Skin epidermis (tissue), 12 donors: ENCODE data around the gene ARAP1.

Source experiments
- H3K27ac ChIP-seq, 21 experiments: fragments of 200-600 bp; sonication (generic) in 11 of 21; one replicate each; pipeline ENCODE4 v1.5.0; 2020; ENCODE audit warnings: mild to moderate bottlenecking in 3 of 21, inconsistent platforms in 2 of 21, moderate library complexity in 2 of 21
- H3K4me3 ChIP-seq, 7 experiments: fragments of 200-600 bp; sonication (generic) in 2 of 7; one replicate each; pipeline ENCODE4 v1.5.0; 2020; ENCODE audit warnings: inconsistent platforms in 2 of 7, mild to moderate bottlenecking in 2 of 7, moderate library complexity in 1 of 7

Gene ARAP1

DNA sequence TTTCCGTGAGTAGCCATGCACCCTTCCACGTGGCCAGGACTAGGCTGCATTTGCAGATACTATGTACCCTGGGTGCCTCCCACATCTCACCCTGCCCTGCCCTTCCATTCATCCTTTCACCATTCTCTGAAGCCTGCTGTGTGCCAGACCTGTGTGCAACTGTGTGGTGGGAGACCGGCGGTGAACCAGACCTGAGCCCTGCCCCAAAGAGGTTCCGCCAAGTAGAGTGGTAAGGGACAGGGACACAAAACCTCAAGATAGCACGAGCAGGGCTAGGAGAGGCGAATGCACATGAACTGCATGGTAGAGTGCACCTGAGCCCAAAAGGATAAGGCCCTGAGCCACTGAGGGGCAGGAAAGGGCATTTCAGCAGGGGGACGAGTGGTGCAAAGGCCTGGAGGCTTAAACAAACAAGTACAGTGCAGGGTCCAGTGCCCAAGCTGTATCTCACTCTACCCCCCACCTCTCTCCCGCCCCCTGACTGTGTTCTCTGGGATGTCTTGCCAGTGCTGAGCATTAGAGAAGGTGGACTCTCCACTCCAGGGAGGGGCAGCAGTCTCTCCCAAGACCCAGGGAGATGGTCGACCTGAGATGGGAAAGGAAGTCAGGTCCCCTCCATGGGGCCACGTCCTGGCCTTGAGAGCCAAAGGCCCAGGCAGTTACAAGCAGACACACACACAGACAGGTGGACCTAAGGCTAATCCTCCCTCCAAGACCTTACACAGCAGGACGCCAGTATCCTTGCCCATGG is 14.1 kb upstream of the ARAP1 start:
- no peak overlapping the region for H3K4me3 ChIP-seq
- H3K27ac ChIP-seq: no peak overlapping the region

DNA sequence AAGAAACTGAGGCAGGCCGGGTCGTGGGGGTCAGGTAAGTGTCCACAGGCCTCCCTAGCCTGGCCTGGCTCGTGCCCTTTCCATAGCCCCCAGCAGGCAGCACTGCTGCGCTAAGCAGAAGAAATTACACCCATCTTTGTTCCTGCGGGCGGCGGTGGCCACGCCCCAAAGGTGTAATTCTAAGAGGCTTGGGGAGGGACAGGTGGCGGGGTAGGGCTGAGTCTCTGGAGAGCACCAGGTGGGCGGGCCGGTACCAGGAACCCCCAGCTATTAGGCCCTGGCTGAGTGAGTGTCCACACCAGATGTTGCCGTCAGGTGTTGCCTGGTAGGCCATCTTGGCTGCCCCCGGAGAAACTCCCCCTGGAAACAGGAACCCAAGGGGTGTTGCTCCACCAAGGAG is 12.3 kb upstream of the ARAP1 start:
- H3K27ac ChIP-seq: no peak overlapping the region

DNA sequence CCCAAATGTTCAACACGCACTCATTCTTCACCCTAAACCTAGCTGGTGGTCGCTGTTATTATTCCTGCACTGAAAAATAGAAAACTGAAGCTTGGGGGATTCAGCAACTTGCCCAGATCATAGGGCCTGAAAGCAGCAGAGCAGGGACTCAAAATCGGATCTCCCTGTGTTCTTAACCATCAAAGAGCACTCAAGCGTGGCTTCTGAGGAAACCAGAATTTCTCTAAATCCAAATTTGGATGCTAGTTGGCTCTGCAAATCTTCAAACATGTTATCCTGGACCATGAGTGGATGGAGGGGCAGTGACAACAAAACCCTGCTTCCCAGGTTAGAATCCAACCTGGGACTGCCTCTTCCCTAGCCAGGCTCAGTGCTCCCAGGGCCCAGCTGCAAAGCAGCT is 11.6 kb upstream of the ARAP1 start:
- H3K4me3 ChIP-seq: no peak overlapping the region
- H3K27ac ChIP-seq: peak overlapping the region in 1 of 21 experiments; percentile 5

More for the DNA sequence above, 12.3 kb upstream of the ARAP1 start:
- H3K4me3 ChIP-seq: no peak overlapping the region

DNA sequence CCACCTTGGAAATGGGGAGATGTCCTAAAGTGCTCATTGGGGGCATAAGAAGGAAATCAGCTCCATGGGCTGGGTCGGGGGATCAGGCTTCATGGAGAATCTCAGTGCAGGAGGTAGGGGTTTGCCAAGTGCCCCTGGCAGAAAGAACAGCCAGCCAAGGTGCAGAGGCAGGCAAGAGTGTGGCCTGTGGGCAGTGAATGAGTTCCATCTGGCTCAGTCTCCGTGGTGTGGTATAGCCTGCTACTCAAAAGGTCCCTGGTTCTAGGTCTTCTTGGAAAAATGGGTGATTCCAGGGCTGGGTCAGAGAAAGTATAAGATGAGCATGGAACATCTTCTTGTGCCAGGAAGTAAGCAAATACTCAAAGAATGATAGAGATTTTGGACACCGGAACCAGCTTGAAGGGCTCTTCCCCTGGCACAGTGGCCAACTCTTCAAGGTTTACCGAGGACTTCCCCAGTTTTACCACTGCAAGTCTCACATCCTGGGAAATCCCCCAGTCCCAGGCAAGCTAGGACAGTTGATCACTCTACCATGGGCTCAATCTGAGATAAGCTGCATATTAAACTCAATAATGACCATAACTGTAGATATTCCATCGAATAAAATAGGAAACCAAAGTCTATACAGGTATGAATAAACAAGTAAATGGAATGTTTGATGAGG is 10.6 kb upstream of the ARAP1 start:
- H3K27ac ChIP-seq: no peak overlapping the region

DNA sequence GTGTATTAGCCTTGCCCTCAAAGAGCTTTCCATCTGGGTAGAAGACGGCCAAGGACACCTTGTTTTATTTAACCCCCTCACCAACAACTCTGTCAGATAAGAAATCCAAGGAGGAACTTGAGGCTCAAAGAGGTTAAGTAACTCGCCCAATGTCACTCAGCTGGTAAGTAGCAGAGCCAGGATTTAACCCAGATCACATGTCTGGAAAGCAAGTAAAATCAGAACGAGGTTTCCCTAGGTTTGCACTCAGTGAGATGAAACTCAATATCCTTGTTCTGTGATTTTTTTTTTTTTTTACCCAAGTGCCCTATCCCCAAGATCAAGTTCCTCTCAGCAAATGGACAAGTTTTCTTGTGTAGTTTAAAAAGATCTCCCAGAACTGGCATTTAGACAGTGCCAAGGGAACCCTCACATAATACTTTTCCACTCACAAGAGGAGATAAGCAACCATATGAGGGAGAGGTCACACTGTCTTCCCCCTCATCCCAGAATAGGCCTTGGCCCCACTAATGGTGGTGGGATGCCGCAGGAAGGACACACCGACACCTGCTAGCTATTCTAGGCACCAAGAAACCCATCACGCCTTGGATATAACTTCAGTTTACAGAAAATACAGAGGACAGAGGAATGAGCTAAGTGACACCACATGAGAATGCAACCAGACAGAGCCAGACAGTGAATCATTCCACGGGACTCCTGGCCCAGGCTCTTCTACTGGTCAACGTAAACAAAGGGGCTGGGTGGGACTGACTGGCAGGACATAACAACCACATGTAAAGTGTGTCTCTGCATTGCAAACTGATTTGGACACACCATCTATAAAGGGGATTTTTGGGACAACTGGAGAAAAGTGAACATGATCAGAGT is 8.6 kb upstream of the ARAP1 start:
- Histone ChIP-seq H3K27ac (no peak overlapping the region), H3K4me3 (no peak overlapping the region)

More for the DNA sequence above, 10.6 kb upstream of the ARAP1 start:
- H3K4me3 ChIP-seq: no peak overlapping the region

DNA sequence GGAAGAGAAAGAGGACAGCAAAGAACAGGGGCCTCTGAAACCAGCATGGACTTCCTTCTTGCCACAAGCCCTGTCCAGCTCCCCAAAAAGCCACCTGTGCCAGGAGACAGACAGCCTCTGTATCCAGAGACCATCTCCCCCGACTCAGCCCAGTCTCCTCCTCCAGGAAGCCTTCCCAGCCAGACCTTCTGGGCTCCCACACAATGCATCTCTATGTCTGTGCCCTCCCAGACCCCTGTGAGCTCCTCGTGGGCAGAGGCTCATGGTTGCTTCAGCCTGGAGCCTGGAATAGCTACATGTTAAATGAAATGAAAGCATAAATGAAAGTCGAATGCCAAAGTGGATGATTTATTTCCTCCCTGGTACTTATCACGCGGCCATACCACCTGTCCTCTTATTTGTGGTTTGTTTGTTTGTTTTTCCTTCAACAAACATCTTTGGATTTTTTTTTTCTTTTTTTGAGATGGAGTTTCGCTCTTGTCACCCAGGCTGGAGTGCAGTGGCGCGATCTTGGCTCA is 7.3 kb upstream of the ARAP1 start:
- H3K27ac ChIP-seq: peak overlapping the region in 1 of 21 experiments; percentile 30
- H3K4me3 ChIP-seq: no peak overlapping the region

DNA sequence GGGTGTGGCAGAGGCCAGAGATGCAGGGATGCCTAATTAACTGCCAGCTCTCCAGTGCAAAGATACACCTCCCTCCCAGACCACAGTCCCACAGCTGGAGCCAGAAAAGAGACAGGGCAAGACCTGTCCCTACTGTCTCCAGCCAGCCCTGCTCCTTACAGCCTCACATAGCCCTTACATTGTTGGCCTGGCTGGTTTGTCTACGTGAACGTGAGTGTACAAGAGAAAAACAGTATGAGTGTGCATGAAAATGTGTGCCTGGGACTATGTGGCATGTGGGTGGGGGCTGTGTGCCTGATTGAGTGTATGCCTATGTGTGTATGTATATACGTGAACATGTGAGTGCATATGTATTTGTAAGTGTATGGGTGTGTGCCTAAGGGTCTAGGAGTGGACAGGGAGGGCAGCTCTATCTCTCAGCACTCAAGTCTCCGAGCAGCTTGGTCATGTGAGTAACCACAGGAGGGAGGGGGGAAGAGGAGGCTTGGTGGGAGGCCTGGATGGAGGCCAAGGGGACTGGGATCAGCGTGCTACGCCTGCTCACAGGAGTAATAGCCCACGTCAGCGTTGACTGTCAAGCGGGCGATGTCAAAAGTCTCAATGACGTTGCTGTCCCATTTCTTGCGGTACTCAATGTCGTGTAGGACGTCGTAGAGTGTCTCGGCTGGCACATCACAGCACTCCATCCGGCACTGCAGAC is 6.6 kb upstream of the ARAP1 start:
- H3K27ac ChIP-seq: peak overlapping the region in 2 of 21 experiments; percentile 10 to 34
- no peak overlapping the region for H3K4me3 ChIP-seq

DNA sequence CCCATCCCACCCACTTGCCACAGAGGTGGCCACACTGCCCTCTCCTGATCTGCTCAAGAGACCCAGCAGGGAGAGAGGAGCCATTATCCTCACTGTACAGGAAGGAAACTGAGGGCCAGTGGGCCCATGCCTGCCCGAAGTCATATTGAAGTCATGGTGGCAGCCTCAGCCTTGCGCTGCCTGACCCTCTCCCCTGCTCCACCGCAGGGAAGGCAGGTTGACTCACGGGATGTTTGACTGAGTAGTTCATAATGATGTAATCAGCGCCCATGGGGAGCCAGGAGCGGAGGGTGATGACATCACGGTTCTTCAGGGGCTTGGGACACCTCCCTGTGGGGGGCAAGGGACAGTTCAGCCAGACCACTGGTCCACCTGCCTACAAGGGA is 6.1 kb upstream of the ARAP1 start:
- Histone ChIP-seq H3K27ac (peak overlapping the region in 2 of 21 experiments; percentile 10 to 34), H3K4me3 (no peak overlapping the region)

DNA sequence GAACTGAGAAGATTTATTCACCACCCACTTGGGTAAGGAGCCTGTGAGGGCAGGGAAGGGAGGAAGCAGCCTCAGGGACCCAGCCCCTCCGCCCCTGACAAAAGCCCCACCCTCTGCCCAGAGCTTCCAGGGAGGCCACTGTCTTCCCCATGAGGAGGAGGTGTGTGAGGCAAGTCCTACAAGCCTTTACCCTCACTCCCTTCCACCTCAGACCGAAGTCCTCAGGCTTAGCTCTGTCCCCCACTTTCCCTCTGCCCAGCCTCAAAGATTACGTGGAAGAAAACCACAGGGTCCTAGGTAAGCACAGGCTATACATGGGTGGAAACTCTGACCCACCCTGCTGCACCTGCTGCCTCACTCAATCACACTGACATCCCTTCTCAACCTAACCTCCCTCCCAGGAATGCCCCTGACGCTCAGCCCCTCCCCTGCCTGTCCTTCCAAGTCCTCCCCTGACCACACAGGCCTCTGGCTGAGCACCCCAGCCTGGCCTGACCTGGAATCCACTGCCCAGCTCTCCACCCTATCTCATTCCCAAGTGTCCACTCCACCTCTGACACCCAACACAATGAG is 3.6 kb upstream of the ARAP1 start:
- Histone ChIP-seq H3K27ac (peak overlapping the region in 1 of 21 experiments; percentile 11), H3K4me3 (no peak overlapping the region)

DNA sequence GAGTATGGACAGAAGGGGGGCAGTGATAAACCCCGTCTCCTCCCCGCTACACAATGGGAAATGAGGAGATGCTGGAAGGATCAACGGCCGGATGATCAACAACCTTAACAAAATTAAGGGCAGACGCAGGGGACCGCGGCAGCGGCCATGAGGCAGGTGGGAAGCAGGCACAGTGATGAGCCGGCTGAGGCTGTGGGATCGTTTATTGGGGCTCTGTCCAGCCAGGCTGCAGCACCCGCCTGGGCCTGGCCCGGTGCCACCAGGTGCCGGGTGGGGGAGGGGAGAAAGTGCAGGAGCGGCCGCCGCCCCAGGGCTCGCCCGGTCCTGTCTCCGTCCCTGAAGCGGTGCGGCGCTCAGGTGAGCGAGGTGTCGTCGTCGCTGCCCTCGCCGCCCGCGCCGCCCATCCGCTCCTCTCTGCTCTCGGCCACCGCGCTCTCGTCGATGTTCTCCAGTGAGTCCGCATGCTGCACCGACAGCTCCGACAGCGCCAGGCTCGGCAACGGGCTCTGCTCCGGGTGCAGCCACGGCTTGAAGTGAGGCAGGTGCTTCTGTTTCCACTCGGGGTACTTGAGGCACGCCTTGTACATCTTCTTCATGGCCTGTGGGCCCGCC is 2.4 kb upstream of the ARAP1 start:
- Histone ChIP-seq H3K4me3 (no peak overlapping the region), H3K27ac (no peak overlapping the region)

DNA sequence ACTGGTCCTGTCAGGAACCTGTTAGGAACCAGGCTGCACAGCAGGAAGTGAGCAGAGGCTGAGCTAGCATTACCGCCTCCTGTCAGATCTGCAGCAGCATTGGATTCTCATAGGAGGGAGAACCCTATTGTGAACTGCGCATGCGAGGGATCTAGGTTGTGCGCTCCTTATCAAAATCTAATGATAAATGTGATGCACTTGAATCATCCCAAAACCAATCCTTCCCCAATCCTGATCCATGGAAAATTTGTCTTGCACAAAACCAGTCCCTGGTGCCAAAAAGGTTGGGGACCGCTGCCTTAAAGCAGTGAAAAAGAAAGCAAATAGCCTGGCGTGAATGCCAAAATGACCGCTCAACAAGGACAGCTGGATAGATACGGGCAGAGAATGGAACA is 1.9 kb upstream of the ARAP1 start:
- Histone ChIP-seq H3K4me3 (no peak overlapping the region), H3K27ac (peak overlapping the region in 1 of 21 experiments; percentile 67)

DNA sequence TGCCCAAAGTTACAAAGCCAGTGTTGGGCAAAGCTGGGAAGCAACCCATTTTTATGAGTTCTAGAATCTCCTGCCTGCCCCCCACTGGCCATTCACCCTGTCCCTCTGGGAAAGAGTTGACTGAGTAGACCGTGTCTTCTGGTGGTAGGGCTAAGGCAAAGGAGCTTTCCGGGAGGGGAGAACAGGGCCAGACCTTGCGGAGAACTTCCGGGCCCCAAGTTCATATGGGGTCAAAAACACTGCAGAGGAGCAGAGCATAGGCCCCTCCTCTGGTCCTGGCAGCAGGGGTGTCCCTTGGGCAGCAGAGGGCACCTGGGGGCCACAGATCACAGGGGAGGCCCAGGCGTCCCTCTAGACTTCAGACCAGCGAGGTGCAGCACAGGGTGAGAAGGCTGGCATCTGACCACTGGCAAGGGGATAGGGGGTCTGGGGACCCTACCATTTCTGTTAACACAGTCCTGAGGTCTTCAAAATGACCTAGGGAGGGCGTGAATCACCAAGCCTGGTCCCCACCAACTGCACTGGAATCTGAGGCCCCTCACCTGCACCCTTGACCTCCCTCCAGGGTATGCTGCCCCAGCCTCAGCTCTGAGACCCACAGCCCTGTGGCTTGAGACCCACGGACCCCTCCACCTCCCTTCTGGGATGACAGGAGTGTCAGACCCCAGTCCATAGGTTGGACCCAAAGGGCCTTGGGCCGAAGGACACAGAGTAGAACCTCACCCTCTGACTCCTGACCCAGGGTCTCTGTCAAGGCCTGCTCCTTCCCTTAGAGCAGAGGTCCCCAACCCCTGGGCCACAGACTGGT is 1.3 kb upstream of the ARAP1 start:
- H3K4me3 ChIP-seq: no peak overlapping the region
- peak overlapping the region in 7 of 21 experiments; percentile 41 to 82 (median 67) for H3K27ac ChIP-seq

DNA sequence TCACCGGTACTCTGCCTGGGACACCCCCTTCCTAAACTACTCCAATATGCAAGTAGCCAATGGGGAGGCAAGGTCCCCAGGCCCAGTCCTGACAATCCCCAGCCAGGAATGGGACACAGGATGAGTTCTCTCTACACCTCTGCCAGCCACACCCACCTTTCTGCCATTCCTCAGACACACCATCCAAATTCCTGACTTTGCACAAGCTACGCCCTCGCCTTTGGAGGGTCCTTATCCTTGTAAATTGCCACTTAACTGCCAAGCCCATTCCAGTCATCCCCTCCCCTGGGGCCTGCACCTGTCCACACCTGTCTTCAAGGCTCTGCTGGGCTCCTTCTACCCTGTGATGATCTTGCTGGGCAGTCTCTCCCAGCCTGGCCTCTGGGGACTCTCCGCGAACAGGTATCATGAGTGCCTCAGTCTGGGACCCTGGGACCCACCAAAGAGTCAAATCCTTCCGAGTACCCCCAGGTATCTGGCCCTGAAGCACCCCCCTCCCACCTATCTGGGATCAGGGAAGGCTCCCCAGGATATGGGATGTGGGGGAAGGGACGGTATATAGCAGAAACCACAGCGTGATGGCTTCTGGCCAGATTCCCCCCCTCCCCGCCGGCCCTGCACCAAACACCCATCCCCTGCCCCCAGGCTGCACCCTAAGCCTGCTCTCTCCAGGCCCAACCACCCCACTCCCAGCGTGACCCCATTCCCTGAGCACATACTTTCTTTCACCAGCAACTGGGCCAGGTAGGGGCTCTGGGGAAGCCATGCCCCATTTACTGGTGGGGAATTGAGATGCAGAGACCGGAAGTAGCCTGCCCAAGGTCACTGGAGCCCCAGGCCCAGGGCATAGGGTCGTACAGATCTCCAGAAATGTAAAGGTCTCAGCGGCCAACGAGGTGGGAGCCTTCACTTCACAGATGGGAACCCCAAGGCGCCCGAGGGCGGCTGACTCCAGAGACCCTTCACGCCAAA is 806 bp downstream of the ARAP1 start:
- peak overlapping the region in 20 of 21 experiments; percentile 30 to 87 (median 78) for H3K27ac ChIP-seq
- peak overlapping the region; percentile 55 to 82 (median 61) for H3K4me3 ChIP-seq

DNA sequence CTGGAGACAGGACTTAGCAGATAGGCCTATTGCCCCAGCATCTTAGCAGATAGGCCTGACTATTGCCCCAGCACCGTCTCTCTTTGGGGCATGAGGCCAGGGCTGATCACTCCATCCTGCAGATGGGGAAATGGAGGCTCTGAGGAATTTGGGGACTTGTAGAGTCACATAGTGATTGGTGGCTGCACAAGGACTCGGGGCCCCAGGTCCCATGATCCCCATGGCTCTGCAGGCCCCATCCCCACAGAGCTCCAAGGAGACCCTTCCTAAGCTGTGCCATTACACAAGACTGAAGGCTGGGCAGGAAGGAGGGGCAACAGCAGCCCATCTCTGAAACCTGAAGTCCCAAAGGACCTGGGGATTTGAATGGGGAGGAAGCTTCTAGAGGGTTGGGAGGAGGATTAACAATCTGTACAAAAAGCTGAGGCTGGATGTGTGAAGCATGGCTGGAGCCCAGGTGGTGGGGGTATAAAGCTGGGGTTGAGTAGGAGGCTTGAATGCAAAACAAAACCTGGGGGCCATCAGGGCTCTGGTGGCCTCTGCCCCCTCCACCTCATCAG is 1.6 kb downstream of the ARAP1 start:
- H3K4me3 ChIP-seq: no peak overlapping the region
- peak overlapping the region in 1 of 21 experiments; percentile 81 for H3K27ac ChIP-seq

DNA sequence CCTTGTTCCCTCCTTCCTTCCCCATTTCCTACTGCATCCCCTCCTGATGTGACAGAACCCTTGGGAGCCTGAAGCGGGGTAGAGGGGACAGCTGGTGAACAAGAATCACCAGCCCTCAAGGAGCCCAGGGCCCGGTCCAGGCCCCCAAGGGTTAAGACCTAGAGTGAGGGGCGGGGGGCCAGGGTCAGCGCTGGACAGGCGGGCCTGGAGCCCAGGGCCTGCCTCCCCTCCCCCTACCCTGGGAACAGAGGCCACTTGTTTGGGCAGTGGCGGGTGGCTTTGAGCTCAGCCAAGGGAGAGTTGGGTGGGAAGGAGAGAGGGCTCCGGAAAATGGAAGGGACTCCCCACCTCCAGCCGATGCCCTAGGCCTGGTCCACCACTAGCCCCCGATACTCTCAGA is 2.1 kb downstream of the ARAP1 start:
- H3K27ac ChIP-seq: peak overlapping the region in 1 of 21 experiments; percentile 1
- no peak overlapping the region for H3K4me3 ChIP-seq

DNA sequence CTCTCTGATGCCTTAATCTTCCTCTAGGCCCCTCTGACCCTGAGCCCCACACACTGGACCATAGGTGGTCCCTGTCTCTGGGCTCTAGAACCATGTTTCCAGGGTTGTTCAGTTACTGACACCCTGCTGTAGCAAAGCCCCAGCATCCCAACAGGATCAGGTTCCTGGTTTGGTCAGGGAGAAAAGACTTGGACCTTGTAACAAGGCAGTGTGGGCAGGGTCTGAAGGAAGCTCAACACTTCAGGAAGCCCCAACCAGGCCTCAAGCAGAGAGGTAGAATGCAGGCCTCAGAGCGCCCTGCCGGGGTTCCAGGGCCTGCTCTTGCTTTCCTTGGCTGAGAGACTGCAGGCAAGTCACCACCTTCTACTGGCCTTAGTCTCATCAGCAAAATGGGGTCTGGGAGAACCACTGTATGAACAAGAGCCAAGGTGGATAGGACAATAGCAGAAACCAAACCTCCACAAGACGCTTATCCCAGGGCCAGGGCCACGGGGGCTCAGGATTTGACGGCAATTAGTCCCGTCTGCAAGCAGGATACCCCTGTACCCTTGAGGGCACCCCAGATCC is 4.8 kb downstream of the ARAP1 start:
- no peak overlapping the region for H3K4me3 ChIP-seq
- H3K27ac ChIP-seq: peak overlapping the region in 2 of 21 experiments; percentile 16
